Measurements from ENCODE around the gene MLC1.

Gene MLC1

GRCh38 chr22:50049299-50050195 lies 35.7 kb downstream of the MLC1 start:
- H3K27me3 ChIP-seq (ENCODE audit: control insufficient read depth in 5 of 5, insufficient read depth in 4 of 5, low read length in 5 of 5): peaks cover 8 to 21% (median 9%) of the 10 kb centered on the region in 5 donors
- peaks cover 3 to 23% (median 20%) of the 10 kb centered on the region in 5 donors for H3K9me3 ChIP-seq (ENCODE audit: control insufficient read depth in 5 of 5, low read length in 5 of 5)
- H3K27ac ChIP-seq (ENCODE audit: low read depth, low read length): no peak overlapping the region
- no peaks in the 10 kb centered on the region for H3K4me1 ChIP-seq (ENCODE audit: control insufficient read depth in 5 of 5, insufficient read depth in 5 of 5, low read length in 5 of 5)
- no peak overlapping the region for H3K9ac ChIP-seq (ENCODE audit: low read length in 5 of 5)
- no peak overlapping the region for H3K4me3 ChIP-seq (ENCODE audit: low read depth in 1 of 5, low read length in 5 of 5)
- H3K36me3 ChIP-seq (ENCODE audit: control insufficient read depth in 5 of 5, insufficient read depth in 5 of 5, low read length in 5 of 5): no peaks in the 10 kb centered on the region

- no peak overlapping the region for H3K27ac ChIP-seq (ENCODE audit: low read depth, low read length)
- H3K9ac ChIP-seq (ENCODE audit: low read length in 5 of 5): no peak overlapping the region
- H3K27me3 ChIP-seq (ENCODE audit: control insufficient read depth in 5 of 5, insufficient read depth in 4 of 5, low read length in 5 of 5): peaks cover 8 to 20% (median 9%) of the 10 kb centered on the region in 5 donors
- no peaks in the 10 kb centered on the region for H3K4me1 ChIP-seq (ENCODE audit: control insufficient read depth in 5 of 5, insufficient read depth in 5 of 5, low read length in 5 of 5)
- H3K36me3 ChIP-seq (ENCODE audit: control insufficient read depth in 5 of 5, insufficient read depth in 5 of 5, low read length in 5 of 5): no peaks in the 10 kb centered on the region
- peaks cover under 1 to 19% (median 13%) of the 10 kb centered on the region in 5 donors for H3K9me3 ChIP-seq (ENCODE audit: control insufficient read depth in 5 of 5, low read length in 5 of 5)
- H3K4me3 ChIP-seq (ENCODE audit: low read depth in 1 of 5, low read length in 5 of 5): no peak overlapping the region
These were observed 36.4 kb downstream of the MLC1 start for GRCh38 chr22:50048836-50049235.

GRCh38 chr22:50048061-50048765 lies 37.0 kb downstream of the MLC1 start:
- H3K27me3 ChIP-seq (ENCODE audit: control insufficient read depth in 5 of 5, insufficient read depth in 4 of 5, low read length in 5 of 5): peaks cover 8 to 20% (median 9%) of the 10 kb centered on the region in 5 donors
- H3K9ac ChIP-seq (ENCODE audit: low read length in 5 of 5): no peak overlapping the region
- H3K27ac ChIP-seq (ENCODE audit: low read depth, low read length): no peak overlapping the region
- H3K4me3 ChIP-seq (ENCODE audit: low read depth in 1 of 5, low read length in 5 of 5): no peak overlapping the region
- H3K4me1 ChIP-seq (ENCODE audit: control insufficient read depth in 5 of 5, insufficient read depth in 5 of 5, low read length in 5 of 5): no peaks in the 10 kb centered on the region
- peaks cover 0 to 15% (median 7%) of the 10 kb centered on the region in 5 donors for H3K9me3 ChIP-seq (ENCODE audit: control insufficient read depth in 5 of 5, low read length in 5 of 5)
- H3K36me3 ChIP-seq (ENCODE audit: control insufficient read depth in 5 of 5, insufficient read depth in 5 of 5, low read length in 5 of 5): no peaks in the 10 kb centered on the region

GRCh38 chr22:50047346-50047745 lies 37.9 kb downstream of the MLC1 start:
- Histone ChIP-seq H3K4me3 (ENCODE audit: low read depth in 1 of 5, low read length in 5 of 5) (no peak overlapping the region), H3K27me3 (ENCODE audit: control insufficient read depth in 5 of 5, insufficient read depth in 4 of 5, low read length in 5 of 5) (peaks cover 8 to 20% (median 9%) of the 10 kb centered on the region in 5 donors), H3K4me1 (ENCODE audit: control insufficient read depth in 5 of 5, insufficient read depth in 5 of 5, low read length in 5 of 5) (no peaks in the 10 kb centered on the region)

GRCh38 chr22:50046481-50047245 lies 38.6 kb downstream of the MLC1 start:
- Histone ChIP-seq H3K4me3 (ENCODE audit: low read depth in 1 of 5, low read length in 5 of 5) (no peak overlapping the region), H3K27me3 (ENCODE audit: control insufficient read depth in 5 of 5, insufficient read depth in 4 of 5, low read length in 5 of 5) (peaks cover 8 to 20% (median 9%) of the 10 kb centered on the region in 5 donors), H3K27ac (ENCODE audit: low read depth, low read length) (no peak overlapping the region), H3K9ac (ENCODE audit: low read length in 5 of 5) (no peak overlapping the region), H3K4me1 (ENCODE audit: control insufficient read depth in 5 of 5, insufficient read depth in 5 of 5, low read length in 5 of 5) (no peaks in the 10 kb centered on the region), H3K9me3 (ENCODE audit: control insufficient read depth in 5 of 5, low read length in 5 of 5) (peaks cover 0 to 6% (median 0%) of the 10 kb centered on the region in 5 donors), H3K36me3 (ENCODE audit: control insufficient read depth in 5 of 5, insufficient read depth in 5 of 5, low read length in 5 of 5) (no peaks in the 10 kb centered on the region)

More at GRCh38 chr22:50047346-50047745, 37.9 kb downstream of the MLC1 start:
- Histone ChIP-seq H3K9me3 (ENCODE audit: control insufficient read depth in 5 of 5, low read length in 5 of 5) (peaks cover 0 to 7% (median 2%) of the 10 kb centered on the region in 5 donors), H3K9ac (ENCODE audit: low read length in 5 of 5) (no peak overlapping the region), H3K36me3 (ENCODE audit: control insufficient read depth in 5 of 5, insufficient read depth in 5 of 5, low read length in 5 of 5) (no peaks in the 10 kb centered on the region), H3K27ac (ENCODE audit: low read depth, low read length) (no peak overlapping the region)

- Histone ChIP-seq H3K4me3 (ENCODE audit: low read depth in 1 of 5, low read length in 5 of 5) (no peak overlapping the region), H3K27ac (ENCODE audit: low read depth, low read length) (no peak overlapping the region), H3K27me3 (ENCODE audit: control insufficient read depth in 5 of 5, insufficient read depth in 4 of 5, low read length in 5 of 5) (peaks cover 8 to 20% (median 13%) of the 10 kb centered on the region in 5 donors), H3K9me3 (ENCODE audit: control insufficient read depth in 5 of 5, low read length in 5 of 5) (no peaks in the 10 kb centered on the region), H3K36me3 (ENCODE audit: control insufficient read depth in 5 of 5, insufficient read depth in 5 of 5, low read length in 5 of 5) (no peaks in the 10 kb centered on the region), H3K9ac (ENCODE audit: low read length in 5 of 5) (no peak overlapping the region), H3K4me1 (ENCODE audit: control insufficient read depth in 5 of 5, insufficient read depth in 5 of 5, low read length in 5 of 5) (no peaks in the 10 kb centered on the region)
These were observed 39.2 kb downstream of the MLC1 start for GRCh38 chr22:50046019-50046415.

GRCh38 chr22:50045211-50046018 lies 39.8 kb downstream of the MLC1 start:
- Histone ChIP-seq H3K9me3 (ENCODE audit: control insufficient read depth in 5 of 5, low read length in 5 of 5) (no peaks in the 10 kb centered on the region), H3K27me3 (ENCODE audit: control insufficient read depth in 5 of 5, insufficient read depth in 4 of 5, low read length in 5 of 5) (peaks cover 8 to 20% (median 13%) of the 10 kb centered on the region in 5 donors), H3K36me3 (ENCODE audit: control insufficient read depth in 5 of 5, insufficient read depth in 5 of 5, low read length in 5 of 5) (no peaks in the 10 kb centered on the region), H3K4me3 (ENCODE audit: low read depth in 1 of 5, low read length in 5 of 5) (no peak overlapping the region), H3K4me1 (ENCODE audit: control insufficient read depth in 5 of 5, insufficient read depth in 5 of 5, low read length in 5 of 5) (no peaks in the 10 kb centered on the region), H3K27ac (ENCODE audit: low read depth, low read length) (no peak overlapping the region), H3K9ac (ENCODE audit: low read length in 5 of 5) (no peak overlapping the region)

- H3K4me1 ChIP-seq (ENCODE audit: control insufficient read depth in 5 of 5, insufficient read depth in 5 of 5, low read length in 5 of 5): no peaks in the 10 kb centered on the region
- H3K9me3 ChIP-seq (ENCODE audit: control insufficient read depth in 5 of 5, low read length in 5 of 5): peaks cover 0 to 5% (median 0%) of the 10 kb centered on the region in 5 donors
- no peak overlapping the region for H3K9ac ChIP-seq (ENCODE audit: low read length in 5 of 5)
- H3K27me3 ChIP-seq (ENCODE audit: control insufficient read depth in 5 of 5, insufficient read depth in 4 of 5, low read length in 5 of 5): peaks cover 8 to 20% (median 13%) of the 10 kb centered on the region in 5 donors
- no peak overlapping the region for H3K27ac ChIP-seq (ENCODE audit: low read depth, low read length)
- H3K36me3 ChIP-seq (ENCODE audit: control insufficient read depth in 5 of 5, insufficient read depth in 5 of 5, low read length in 5 of 5): no peaks in the 10 kb centered on the region
- no peak overlapping the region for H3K4me3 ChIP-seq (ENCODE audit: low read depth in 1 of 5, low read length in 5 of 5)
These were observed 40.6 kb downstream of the MLC1 start for GRCh38 chr22:50044485-50045118.
